Esophagus (tissue), 2 donors: ENCODE measurements around the gene HBB. TPM values are rescaled to one million over a fixed set of nuclear protein-coding genes. Genes with fewer than 3 reads are reported as not detected.

Source experiments
- H3K27ac ChIP-seq, 2 donors: one replicate each; pipeline ENCODE4 v1.5.1; 2013; ENCODE audit warnings: low read depth in 2 of 2, mild to moderate bottlenecking in 2 of 2, inconsistent platforms in 1 of 2, low read length in 1 of 2, moderate library complexity in 1 of 2
- H3K27me3 ChIP-seq, 2 donors: one replicate each; pipeline ENCODE4 v1.6.1; 2013; ENCODE audit warnings: low read length in 2 of 2, control low read depth in 1 of 2, mild to moderate bottlenecking in 1 of 2; ENCODE audit not compliant: insufficient read depth in 2 of 2, control insufficient read depth in 1 of 2
- H3K36me3 ChIP-seq, 2 donors: one replicate each; pipeline ENCODE4 v1.6.1; 2013; ENCODE audit warnings: low read length in 1 of 2; ENCODE audit not compliant: control insufficient read depth in 2 of 2, insufficient read depth in 2 of 2
- H3K4me1 ChIP-seq, 2 donors: one replicate each; pipeline ENCODE4 v1.6.1; 2013; ENCODE audit warnings: low read length in 1 of 2; ENCODE audit not compliant: control insufficient read depth in 2 of 2, insufficient read depth in 2 of 2
- H3K4me3 ChIP-seq, 2 donors: one replicate each; pipeline ENCODE4 v1.5.1; 2013; ENCODE audit warnings: low read length in 2 of 2, mild to moderate bottlenecking in 2 of 2, low read depth in 1 of 2, moderate library complexity in 1 of 2
- H3K9me3 ChIP-seq, 2 donors: one replicate each; pipeline ENCODE4 v1.6.1; 2013; ENCODE audit warnings: mild to moderate bottlenecking in 2 of 2, low read depth in 1 of 2, low read length in 1 of 2, moderate library complexity in 1 of 2; ENCODE audit not compliant: control insufficient read depth in 2 of 2, insufficient read depth in 1 of 2
- WGBS, 2 donors: extraction: QIAGEN DNeasy Blood & Tissue Kit; methylation state at CpG; one replicate each; pipeline ENCODE4 v1.1.7; 2013; 5-methylcytosine and 5-hydroxymethylcytosine counted together
- polyA plus RNA-seq, 2 donors: library from polyadenylated mRNA; stranded (reverse); fragments of 200-250 nt; gene quantifications; one replicate each; pipeline ENCODE4 v1.2.3, GENCODE V29; 2013
- donor health status: healthy with polysubstance abuse.
- donor health status: Bipolar disorder and iron deficiency.

HBB gene
- polyA plus RNA-seq, 2 donors: 0.41 to 0.53 TPM

- Histone ChIP-seq H3K4me3 (no peak overlapping the region), H3K27me3 (no peaks in the 10 kb centered on the region), H3K27ac (no peak overlapping the region), H3K36me3 (no peaks in the 10 kb centered on the region), H3K4me1 (no peaks in the 10 kb centered on the region), H3K9me3 (no peaks in the 10 kb centered on the region)
- 74 to 85% methylated on average over 1 of the region's 1 CpG for WGBS, 2 donors
These were observed 13.2 kb upstream of the HBB start for GRCh38 chr11:5240056-5240455.

DNA sequence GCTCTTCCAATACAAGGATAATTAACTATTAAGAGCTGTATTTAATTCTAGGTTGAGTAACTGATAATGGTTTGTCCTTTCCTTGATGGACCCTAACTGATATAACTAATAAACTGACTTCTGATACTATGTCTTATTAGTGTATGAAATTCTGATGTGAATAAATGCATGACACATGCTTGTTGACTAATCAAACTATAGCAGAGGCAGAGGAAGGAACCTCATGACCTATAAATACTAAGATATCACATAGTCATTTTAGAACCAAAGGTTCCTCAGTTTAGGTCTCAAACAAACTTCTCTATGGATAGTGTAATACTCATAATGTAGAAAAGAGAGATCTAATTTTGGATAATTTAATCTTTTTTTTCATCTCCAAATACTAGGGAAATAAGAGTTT is 12.2 kb upstream of the HBB start:
- H3K4me3 ChIP-seq: no peak overlapping the region
- no peaks in the 10 kb centered on the region for H3K9me3 ChIP-seq
- H3K27ac ChIP-seq: no peak overlapping the region
- no peaks in the 10 kb centered on the region for H3K36me3 ChIP-seq
- H3K27me3 ChIP-seq: no peaks in the 10 kb centered on the region
- no peaks in the 10 kb centered on the region for H3K4me1 ChIP-seq

GRCh38 chr11:5238486-5238885 is 11.6 kb upstream of the HBB start:
- no peaks in the 10 kb centered on the region for H3K36me3 ChIP-seq
- H3K9me3 ChIP-seq: no peaks in the 10 kb centered on the region
- H3K27ac ChIP-seq: no peak overlapping the region
- no peaks in the 10 kb centered on the region for H3K27me3 ChIP-seq
- 42 to 43% methylated on average over 2 of the region's 2 CpGs for WGBS, 2 donors
- H3K4me1 ChIP-seq: no peaks in the 10 kb centered on the region
- H3K4me3 ChIP-seq: no peak overlapping the region

DNA sequence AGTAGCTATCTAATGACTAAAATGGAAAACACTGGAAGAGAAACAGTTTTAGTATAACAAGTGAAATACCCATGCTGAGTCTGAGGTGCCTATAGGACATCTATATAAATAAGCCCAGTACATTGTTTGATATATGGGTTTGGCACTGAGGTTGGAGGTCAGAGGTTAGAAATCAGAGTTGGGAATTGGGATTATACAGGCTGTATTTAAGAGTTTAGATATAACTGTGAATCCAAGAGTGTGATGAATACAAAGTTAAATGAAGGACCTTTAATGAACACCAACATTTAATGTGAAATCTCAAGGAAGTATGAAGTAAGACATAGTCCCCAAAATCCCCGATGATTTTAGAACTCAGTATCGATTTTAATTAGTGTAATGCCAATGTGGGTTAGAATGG is 10.5 kb upstream of the HBB start:
- Histone ChIP-seq H3K4me1 (no peaks in the 10 kb centered on the region), H3K36me3 (no peaks in the 10 kb centered on the region), H3K9me3 (peaks cover 0 to 2% of the 10 kb centered on the region in 2 donors), H3K27me3 (no peaks in the 10 kb centered on the region), H3K27ac (no peak overlapping the region), H3K4me3 (no peak overlapping the region)
- 51 to 92% methylated on average over 2 of the region's 2 CpGs for WGBS, 2 donors

GRCh38 chr11:5235364-5236095 is 8.7 kb upstream of the HBB start:
- 85 to 87% methylated on average over 5 of the region's 5 CpGs for WGBS, 2 donors
- Histone ChIP-seq H3K27me3 (no peaks in the 10 kb centered on the region), H3K4me1 (no peaks in the 10 kb centered on the region), H3K27ac (no peak overlapping the region), H3K4me3 (no peak overlapping the region), H3K9me3 (peaks cover 0 to 2% of the 10 kb centered on the region in 2 donors), H3K36me3 (no peaks in the 10 kb centered on the region)

- WGBS, 2 donors: 35 to 43% methylated on average over 2 of the region's 2 CpGs
- Histone ChIP-seq H3K4me1 (no peaks in the 10 kb centered on the region), H3K9me3 (peaks cover 0 to 2% of the 10 kb centered on the region in 2 donors), H3K4me3 (no peak within 1 kb of the TSS), H3K27ac (no peak within 1 kb of the TSS), H3K27me3 (no peaks in the 10 kb centered on the region), H3K36me3 (no peaks in the 10 kb centered on the region)
These were observed 7.5 kb upstream of the HBB start, which contains the start of gene HBD for GRCh38 chr11:5234381-5234834. Gene HBD (minus strand): TSS chr11:5234483. CDS start chr11:5234433, 50 bp downstream.

DNA sequence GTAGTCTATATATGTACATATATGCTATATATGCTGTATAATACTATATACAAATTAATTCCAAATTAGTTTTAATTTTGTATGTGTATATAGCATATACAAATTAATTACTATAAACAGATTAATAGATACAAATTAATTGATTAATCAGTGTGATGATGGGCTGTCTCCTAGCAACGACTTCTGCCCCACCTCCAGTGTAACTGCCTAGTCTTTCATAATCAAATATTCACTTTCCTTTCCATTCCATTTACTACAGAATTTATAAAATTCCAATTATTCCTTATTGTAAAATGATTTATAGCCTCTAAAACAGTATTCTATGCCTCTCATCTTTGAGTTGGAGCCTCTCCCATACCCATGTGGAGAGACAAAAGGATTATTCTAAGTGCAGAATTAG is 6.4 kb upstream of the HBB start:
- Histone ChIP-seq H3K4me1 (no peaks in the 10 kb centered on the region), H3K36me3 (no peaks in the 10 kb centered on the region), H3K27me3 (no peaks in the 10 kb centered on the region), H3K27ac (no peak overlapping the region), H3K4me3 (no peak overlapping the region), H3K9me3 (peaks cover 0 to 2% of the 10 kb centered on the region in 2 donors)
- WGBS, 2 donors: 60 to 69% methylated on average over 1 of the region's 1 CpG

DNA sequence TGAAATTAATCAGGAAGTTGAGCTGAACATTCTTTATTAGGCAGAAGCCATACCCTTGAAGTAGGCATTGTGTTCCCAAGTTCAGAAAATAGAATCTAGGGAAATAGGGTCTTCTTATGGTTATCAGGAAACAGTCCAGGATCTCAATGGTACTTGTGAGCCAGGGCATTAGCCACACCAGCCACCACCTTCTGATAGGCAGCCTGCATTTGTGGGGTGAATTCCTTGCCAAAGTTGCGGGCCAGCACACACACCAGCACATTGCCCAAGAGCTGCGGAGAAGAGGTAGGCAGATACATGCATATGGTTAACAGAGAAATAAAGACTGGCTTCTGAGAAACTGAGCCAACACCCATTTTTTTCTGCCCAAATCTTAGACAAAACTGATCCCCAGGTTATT is 6.0 kb upstream of the HBB start:
- no peaks in the 10 kb centered on the region for H3K4me1 ChIP-seq
- peaks cover 0 to 2% of the 10 kb centered on the region in 2 donors for H3K9me3 ChIP-seq
- WGBS, 2 donors: 98 to 100% methylated on average over 2 of the region's 2 CpGs
- no peak overlapping the region for H3K4me3 ChIP-seq
- no peaks in the 10 kb centered on the region for H3K27me3 ChIP-seq
- no peaks in the 10 kb centered on the region for H3K36me3 ChIP-seq
- no peak overlapping the region for H3K27ac ChIP-seq

DNA sequence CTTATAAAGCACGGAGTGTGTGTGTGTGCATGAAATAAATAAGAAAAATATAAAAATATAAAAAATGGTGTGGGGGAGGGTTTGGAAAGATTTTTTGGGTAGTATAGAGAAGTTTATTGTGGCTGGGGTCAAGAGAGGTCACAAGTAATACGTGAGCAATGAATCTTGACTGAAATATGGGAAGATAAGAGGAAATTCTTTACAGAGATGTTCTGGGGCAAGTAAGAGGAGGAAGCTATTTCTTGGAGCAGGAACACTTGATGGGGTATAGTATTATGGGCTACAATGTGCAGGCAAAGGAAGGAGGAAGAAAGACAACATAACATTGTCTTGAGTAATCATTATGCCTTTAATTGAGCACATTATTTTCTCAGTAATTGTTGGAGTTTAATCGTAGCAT is 5.3 kb upstream of the HBB start:
- no peaks in the 10 kb centered on the region for H3K36me3 ChIP-seq
- no peak overlapping the region for H3K4me3 ChIP-seq
- H3K27ac ChIP-seq: no peak overlapping the region
- no peaks in the 10 kb centered on the region for H3K27me3 ChIP-seq
- no peaks in the 10 kb centered on the region for H3K4me1 ChIP-seq
- WGBS, 2 donors: 64 to 73% methylated on average over 3 of the region's 3 CpGs
- H3K9me3 ChIP-seq: peaks cover 0 to 2% of the 10 kb centered on the region in 2 donors

- 83 to 95% methylated on average over 2 of the region's 2 CpGs for WGBS, 2 donors
- Histone ChIP-seq H3K4me3 (no peak overlapping the region), H3K27me3 (no peaks in the 10 kb centered on the region), H3K36me3 (no peaks in the 10 kb centered on the region), H3K9me3 (peaks cover 0 to 9% of the 10 kb centered on the region in 2 donors), H3K27ac (no peak overlapping the region), H3K4me1 (no peaks in the 10 kb centered on the region)
These were observed 4.2 kb upstream of the HBB start for GRCh38 chr11:5231111-5231510.
